ENCODE data around the gene OGFOD3.

The OGFOD3 gene

GRCh38 chr17:82440991-82441627, 22.7 kb upstream of the OGFOD3 start:
- no peak overlapping the region for H3K4me3 ChIP-seq (replicated peaks; ENCODE audit: low read depth, low read length)
- DNase-seq (ENCODE audit: extremely low read depth, low read depth), result no peak
- TF ChIP-seq CTCF (IDR thresholded peaks at IDR 0.05; ENCODE audit: low read depth, low read length, missing control alignments), result no peak

- no peak for TF ChIP-seq CTCF (IDR thresholded peaks at IDR 0.05; ENCODE audit: low read depth, low read length, missing control alignments)
- no peak overlapping the region for H3K4me3 ChIP-seq (replicated peaks; ENCODE audit: low read depth, low read length)
- no peak for DNase-seq (ENCODE audit: extremely low read depth, low read depth)
Measured at GRCh38 chr17:82440469-82440981, 22.1 kb upstream of the OGFOD3 start.

GRCh38 chr17:82439829-82440365, 21.5 kb upstream of the OGFOD3 start:
- no peak for DNase-seq (ENCODE audit: extremely low read depth, low read depth)
- no peak overlapping the region for H3K4me3 ChIP-seq (replicated peaks; ENCODE audit: low read depth, low read length)
- no peak for TF ChIP-seq CTCF (IDR thresholded peaks at IDR 0.05; ENCODE audit: low read depth, low read length, missing control alignments)

- H3K4me3 ChIP-seq (replicated peaks; ENCODE audit: low read depth, low read length), result no peak overlapping the region
- TF ChIP-seq CTCF (IDR thresholded peaks at IDR 0.05; ENCODE audit: low read depth, low read length, missing control alignments), result no peak
- DNase-seq (ENCODE audit: extremely low read depth, low read depth), result no peak
Measured at GRCh38 chr17:82439194-82439828, 20.9 kb upstream of the OGFOD3 start.

GRCh38 chr17:82438401-82439193, 20.2 kb upstream of the OGFOD3 start:
- H3K4me3 ChIP-seq (replicated peaks; ENCODE audit: low read depth, low read length), result no peak overlapping the region
- TF ChIP-seq CTCF (IDR thresholded peaks at IDR 0.05; ENCODE audit: low read depth, low read length, missing control alignments), result no peak
- DNase-seq (ENCODE audit: extremely low read depth, low read depth), result no peak

GRCh38 chr17:82437325-82437668, 18.9 kb upstream of the OGFOD3 start:
- H3K4me3 ChIP-seq (replicated peaks; ENCODE audit: low read depth, low read length), result no peak overlapping the region
- TF ChIP-seq CTCF (IDR thresholded peaks at IDR 0.05; ENCODE audit: low read depth, low read length, missing control alignments), result no peak
- DNase-seq (ENCODE audit: extremely low read depth, low read depth), result no peak

All from HFF-Myc (cell line).